H1 (cell line): ENCODE data around the gene LGR4.

Experiments used
- BACH1 ChIP-seq: IDR thresholded peaks from 2 replicates; pipeline ENCODE4 v1.6.1; 2012; ENCODE audit warnings: low read length, improper control_type of control experiment
- JUND ChIP-seq: IDR thresholded peaks from 2 replicates; pipeline ENCODE4 v1.6.1; 2011; ENCODE audit warnings: mild to moderate bottlenecking, improper control_type of control experiment, low read length
- RAD21 ChIP-seq, 2 experiments: IDR thresholded peaks in 1 of 2; conservative IDR thresholded peaks in 1 of 2; 2 replicates each; pipeline ENCODE4 v1.6.1; 2011; ENCODE audit warnings: low read depth in 2 of 2, low read length in 2 of 2, improper control_type of control experiment in 1 of 2, inconsistent platforms in 1 of 2, mild to moderate bottlenecking in 1 of 2, moderate library complexity in 1 of 2
- TF ChIP-seq, protein P1 (sequence below), 3 experiments: IDR thresholded peaks; 1 replicate in 2 of 3; 2 replicates in 1 of 3; pipeline versions ENCODE4 v1.5.1 to v1.6.1; 2011; ENCODE audit warnings: low read length in 3 of 3, mild to moderate bottlenecking in 3 of 3, inconsistent platforms in 2 of 3, low read depth in 1 of 3, moderate library complexity in 1 of 3; ENCODE audit not compliant: insufficient read depth in 1 of 3; ENCODE audit errors: control extremely low read depth in 1 of 3

DNA sequence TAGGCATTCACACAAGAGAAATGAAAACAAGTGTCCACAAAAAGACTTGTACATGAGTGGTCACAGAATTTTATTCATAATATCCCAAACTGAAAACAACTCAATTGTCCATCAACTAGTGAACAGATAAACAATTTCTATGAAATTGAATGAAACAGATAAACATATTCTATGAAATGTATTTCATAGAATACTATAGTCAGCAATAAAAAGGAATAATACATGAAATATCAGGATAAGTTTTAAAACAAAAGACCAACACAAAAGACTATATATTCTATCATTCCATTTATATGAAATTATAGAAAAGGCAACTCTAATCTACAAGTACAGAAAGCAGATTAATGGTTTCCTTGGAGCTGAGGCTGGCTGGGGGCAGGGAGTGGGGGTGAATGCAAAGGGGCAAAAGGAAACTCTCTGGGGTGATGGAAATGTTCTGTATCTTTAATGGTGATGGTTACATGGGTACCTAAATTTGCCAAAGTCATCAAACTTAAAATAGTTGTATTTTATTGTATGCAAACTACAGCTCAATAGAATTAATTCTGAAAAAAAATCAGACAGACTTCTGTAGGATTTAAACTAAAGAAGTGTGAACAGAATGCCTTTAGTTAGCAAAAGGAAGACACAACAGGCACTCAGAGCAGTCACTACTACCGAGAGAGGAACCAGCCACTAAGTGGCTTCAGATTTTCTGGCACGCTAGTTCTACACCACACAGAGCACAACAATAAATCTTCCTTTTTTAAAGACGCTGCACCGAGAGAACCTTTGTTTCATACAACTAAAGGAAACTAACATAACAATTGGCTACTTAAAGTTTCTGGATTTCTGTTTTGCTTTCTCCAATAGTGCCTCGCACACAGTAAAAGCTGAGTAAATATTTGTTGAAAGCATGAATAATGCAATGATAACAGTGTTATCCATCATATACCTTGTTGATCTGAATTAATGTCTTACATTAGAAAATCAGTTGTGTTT lies 124.9 kb downstream of the LGR4 start:
- TF ChIP-seq, protein P1, sequence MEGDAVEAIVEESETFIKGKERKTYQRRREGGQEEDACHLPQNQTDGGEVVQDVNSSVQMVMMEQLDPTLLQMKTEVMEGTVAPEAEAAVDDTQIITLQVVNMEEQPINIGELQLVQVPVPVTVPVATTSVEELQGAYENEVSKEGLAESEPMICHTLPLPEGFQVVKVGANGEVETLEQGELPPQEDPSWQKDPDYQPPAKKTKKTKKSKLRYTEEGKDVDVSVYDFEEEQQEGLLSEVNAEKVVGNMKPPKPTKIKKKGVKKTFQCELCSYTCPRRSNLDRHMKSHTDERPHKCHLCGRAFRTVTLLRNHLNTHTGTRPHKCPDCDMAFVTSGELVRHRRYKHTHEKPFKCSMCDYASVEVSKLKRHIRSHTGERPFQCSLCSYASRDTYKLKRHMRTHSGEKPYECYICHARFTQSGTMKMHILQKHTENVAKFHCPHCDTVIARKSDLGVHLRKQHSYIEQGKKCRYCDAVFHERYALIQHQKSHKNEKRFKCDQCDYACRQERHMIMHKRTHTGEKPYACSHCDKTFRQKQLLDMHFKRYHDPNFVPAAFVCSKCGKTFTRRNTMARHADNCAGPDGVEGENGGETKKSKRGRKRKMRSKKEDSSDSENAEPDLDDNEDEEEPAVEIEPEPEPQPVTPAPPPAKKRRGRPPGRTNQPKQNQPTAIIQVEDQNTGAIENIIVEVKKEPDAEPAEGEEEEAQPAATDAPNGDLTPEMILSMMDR (IDR thresholded peaks at IDR 0.05; ENCODE audit: control extremely low read depth in 1 of 3, insufficient read depth in 1 of 3, low read depth in 1 of 3, low read length in 3 of 3), result no peak
- TF ChIP-seq BACH1 (no peak), JUND (no peak), RAD21 (IDR thresholded peaks at IDR 0.05 in 1 of 2, conservative IDR thresholded peaks at IDR 0.05 in 1 of 2; ENCODE audit: low read depth in 2 of 2, low read length in 2 of 2) (no peak)
